Coronary artery (tissue), 2 donors: ENCODE measurements around the gene STAT5B.

ENCODE experiments used
- DNase-seq: peaks from one replicate; pipeline ENCODE4 v3.0.0-alpha.2; 2017; ENCODE audit warnings: low spot score
- H3K27ac ChIP-seq, 2 donors: fragments of 200-600 bp; sonication (generic); one replicate each; pipeline ENCODE4 v1.5.1; 2016 to 2019
- H3K4me3 ChIP-seq: fragments of 200-600 bp; sonication (generic); 2 replicates; pipeline ENCODE4 v1.5.1; 2016; ENCODE audit warnings: mild to moderate bottlenecking, moderate library complexity
- TF ChIP-seq, protein P1 (sequence below): fragments of 200-600 bp; sonication (generic); IDR thresholded peaks from one replicate; pipeline ENCODE4 v1.5.1; 2019; ENCODE audit warnings: antibody characterized with exemption

STAT5B gene

DNA sequence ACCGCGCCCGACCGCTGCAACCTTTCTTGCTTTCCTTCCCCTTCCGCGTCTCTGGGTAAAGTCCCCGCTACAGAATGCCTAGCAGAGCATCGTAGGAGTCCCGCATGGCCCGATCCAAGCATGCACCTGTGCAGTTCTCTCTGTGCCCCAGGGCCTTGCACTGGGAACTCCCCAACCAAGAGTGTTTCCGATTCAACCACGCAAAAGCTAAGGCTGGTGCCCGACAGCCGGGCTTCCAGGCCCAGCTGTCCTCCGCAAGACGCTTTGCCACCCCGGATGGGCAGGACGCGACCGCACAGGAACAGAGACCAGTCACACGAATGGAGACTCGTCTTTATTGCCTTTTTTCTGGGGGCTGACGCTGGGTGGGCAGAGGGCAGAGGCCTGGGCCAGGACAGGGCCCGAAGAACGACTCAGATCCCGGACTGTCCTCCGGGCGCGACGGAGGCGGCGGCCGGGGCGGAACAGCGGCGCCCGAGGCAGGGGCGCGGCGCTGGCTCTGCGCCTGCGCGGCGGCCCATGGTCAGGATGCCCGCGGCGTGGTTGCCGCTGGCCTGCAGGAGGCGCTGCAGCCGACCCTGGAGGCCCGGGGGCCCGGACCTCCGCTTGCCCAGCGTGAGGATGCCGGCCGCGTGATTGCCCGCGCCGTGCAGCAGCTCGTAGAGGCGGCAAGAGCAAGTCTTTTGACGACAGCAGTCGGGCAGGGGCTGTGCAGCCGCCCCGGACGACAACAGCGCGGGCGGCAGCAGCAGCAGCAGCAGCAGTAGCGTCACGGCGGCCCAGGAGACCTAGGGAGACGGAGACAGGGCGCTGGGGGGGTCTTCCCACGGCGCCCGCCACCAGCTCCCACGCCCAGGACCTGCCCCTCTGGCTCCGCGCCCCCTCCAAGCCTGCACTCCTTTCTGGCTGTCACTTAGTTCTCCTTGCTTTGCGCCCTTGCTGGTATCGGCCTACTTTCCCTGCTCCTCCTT, 92.2 kb downstream of the STAT5B start:
- H3K4me3 ChIP-seq: peak overlapping the region; percentile 79
- peak; percentile 82 for DNase-seq
- peak overlapping the region; percentile 45 to 81 for H3K27ac ChIP-seq
- TF ChIP-seq, protein P1, sequence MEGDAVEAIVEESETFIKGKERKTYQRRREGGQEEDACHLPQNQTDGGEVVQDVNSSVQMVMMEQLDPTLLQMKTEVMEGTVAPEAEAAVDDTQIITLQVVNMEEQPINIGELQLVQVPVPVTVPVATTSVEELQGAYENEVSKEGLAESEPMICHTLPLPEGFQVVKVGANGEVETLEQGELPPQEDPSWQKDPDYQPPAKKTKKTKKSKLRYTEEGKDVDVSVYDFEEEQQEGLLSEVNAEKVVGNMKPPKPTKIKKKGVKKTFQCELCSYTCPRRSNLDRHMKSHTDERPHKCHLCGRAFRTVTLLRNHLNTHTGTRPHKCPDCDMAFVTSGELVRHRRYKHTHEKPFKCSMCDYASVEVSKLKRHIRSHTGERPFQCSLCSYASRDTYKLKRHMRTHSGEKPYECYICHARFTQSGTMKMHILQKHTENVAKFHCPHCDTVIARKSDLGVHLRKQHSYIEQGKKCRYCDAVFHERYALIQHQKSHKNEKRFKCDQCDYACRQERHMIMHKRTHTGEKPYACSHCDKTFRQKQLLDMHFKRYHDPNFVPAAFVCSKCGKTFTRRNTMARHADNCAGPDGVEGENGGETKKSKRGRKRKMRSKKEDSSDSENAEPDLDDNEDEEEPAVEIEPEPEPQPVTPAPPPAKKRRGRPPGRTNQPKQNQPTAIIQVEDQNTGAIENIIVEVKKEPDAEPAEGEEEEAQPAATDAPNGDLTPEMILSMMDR: peak; percentile 87

DNA sequence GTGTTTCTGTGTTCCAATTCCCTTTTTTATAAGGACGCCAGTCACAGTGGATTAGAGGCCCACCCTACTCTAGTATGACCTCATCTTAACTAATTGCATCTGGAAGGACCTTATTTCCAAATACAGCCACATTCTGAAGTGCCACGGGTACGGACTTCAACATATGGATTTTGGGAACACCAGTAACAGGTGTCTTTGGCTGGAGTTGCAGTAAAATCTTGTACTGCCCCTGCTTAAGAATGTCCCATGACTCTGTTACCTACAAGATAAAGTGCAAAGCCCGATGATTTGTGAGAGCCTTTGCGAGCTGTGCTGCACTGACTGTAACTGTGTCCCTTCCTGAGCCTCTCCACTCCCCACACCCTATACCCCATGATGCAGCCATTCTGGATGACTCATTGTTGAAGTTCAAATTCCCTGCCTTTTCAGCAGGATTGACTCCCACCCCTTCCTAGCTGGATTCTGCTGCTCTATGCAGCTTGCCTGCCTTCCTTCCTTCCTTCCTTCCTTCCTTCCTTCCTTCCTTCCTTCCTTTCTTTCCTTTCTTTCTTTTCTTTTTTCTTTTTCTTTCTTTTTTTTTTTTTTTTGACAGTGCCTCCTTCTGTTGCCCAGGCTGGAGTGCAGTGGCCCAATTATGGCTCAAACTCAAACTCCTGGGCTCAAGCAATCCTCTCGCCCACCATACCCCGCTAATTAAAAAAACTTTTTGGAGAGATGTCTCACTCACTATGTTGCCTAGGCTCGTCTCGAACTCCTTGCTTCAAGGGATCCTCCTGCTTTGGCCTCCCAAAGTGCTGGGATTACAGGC, 93.1 kb downstream of the STAT5B start:
- DNase-seq: no peak
- Histone ChIP-seq H3K27ac (peak overlapping the region; percentile 45 to 81), H3K4me3 (peak overlapping the region; percentile 79)
- TF ChIP-seq, protein P1: no peak

DNA sequence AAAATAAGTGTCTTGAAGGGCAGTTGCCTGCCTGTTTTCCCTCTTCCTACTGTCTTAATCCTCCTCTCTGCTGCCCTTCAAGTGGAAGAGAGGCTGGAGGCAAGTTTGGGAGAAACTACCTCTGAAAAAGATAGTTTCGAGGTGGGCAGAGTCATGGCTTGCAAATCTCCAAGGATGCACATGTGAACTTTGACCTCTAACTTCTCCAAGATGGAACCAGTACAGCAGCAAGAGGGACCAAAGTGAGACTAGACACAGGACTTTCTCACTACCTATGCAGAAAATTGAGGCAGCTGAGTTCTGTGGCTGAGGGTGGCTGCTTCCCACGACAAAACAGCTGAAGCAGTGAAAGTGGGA, 94.4 kb downstream of the STAT5B start:
- Histone ChIP-seq H3K27ac (no peak overlapping the region), H3K4me3 (no peak overlapping the region)
- no peak for DNase-seq
- TF ChIP-seq, protein P1: no peak

DNA sequence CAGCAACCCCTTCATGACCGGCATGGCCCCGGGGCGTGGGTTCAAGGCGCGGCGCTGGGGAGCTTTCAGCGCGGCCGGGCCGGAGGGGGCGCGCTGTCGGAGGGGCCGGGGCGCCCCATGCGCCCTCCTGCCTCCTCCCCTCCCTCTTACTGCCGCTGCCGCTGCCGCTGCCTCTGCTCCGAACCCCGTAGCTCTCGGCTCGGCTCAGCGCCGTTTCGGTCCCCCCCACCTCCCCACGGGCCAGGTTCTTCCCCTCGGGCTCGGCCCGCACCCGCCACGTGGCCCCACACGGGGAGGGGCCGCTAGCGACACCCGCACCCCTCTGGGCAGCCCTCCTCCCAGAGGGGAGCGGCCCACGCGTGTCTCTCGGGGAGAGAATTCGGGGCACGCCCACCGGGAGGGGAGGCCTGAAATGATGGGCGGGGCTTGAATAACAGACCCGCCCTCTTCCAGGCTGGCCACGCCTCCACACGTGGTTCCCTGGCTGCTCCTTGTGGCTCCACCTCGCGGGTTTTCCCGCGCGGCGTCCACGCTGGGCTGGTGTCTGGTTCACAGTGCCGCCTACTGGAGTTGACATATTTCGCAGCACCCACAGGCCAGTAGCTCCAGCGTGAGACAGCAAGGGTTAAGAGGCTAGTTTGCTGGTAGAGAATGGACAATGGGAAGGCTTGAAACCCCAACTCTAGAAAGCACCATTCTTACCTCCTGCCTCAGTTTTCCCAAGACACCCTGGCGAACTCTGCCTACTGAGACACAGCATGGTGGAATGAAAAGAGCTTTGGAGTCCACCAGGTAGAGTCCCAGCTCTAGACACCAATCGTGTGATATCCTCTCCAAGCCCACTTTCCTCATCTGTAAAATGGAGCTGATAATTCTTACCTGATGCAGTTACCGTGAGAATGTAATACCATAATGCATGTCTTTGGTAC, 95.0 kb downstream of the STAT5B start, which contains the start of gene KCNH4:
KCNH4 (minus strand) TSS at position 221 of the 929 bp plus-strand sequence; CDS start at position 24, 197 bp downstream.
- H3K4me3 ChIP-seq: peak within 1 kb of the TSS; percentile 67
- TF ChIP-seq, protein P1: no peak
- no peak for DNase-seq
- no peak within 1 kb of the TSS for H3K27ac ChIP-seq

DNA sequence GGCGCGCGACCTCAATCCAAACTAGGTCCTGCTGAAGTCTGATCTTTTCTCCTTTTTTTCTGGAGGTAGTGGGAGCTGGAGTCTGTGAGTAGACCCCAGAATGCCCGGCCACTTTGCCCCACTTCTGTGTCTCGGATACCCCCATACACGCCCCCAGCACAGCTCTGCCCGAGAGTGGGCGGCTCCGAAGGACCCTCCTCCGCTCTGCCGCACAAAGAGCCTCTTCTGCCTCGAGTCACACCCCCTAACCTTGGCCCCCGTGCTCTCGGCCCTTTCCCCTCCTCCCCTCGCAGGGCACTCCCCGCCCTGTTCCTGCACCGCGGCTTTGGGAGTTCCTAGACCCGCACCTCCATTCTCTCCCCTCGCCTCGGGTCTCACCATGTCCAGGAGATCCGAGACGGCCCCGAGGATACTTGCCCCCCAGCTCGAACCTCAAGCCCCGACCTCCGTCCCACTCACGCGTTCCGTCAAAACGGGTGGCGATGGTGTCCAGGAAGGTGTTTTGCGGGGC, 95.7 kb downstream of the STAT5B start:
- Histone ChIP-seq H3K27ac (no peak overlapping the region), H3K4me3 (peak overlapping the region; percentile 67)
- no peak for DNase-seq
- TF ChIP-seq, protein P1: no peak

DNA sequence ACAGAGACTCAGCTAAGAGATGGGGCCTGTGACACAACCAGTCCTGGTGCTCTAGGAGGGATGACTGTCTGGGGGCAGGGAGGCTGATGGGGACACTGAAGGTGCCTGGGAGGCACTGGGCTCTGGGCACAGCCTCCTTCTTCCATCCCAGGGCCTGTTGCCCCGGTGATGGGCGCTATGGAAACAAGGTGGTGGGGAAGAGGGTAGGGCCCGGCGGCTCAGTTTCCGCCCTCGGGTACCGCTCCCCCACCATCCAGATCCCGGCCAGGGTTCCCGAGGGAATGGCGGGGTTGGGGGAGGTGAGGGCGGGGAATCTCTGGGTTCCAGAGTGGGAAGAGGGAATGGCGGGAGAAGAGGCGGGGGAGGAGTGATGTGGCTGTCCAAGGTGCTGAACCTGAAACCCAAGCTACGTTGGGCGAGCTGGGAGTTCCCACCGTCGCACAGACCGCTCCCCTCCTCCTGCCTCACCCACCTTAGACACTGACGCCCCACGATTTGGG, 96.2 kb downstream of the STAT5B start:
- no peak for DNase-seq
- TF ChIP-seq, protein P1: no peak
- no peak overlapping the region for H3K27ac ChIP-seq
- peak overlapping the region; percentile 67 for H3K4me3 ChIP-seq
